CD14-positive monocyte (primary cell): ENCODE results near the gene ETV3L. TPM values are rescaled to one million over a fixed set of nuclear protein-coding genes. Genes with fewer than 3 reads are reported as not detected.

Source experiments
- DNase-seq, 3 donors: peaks; one replicate each; pipeline ENCODE4 v3.0.0-alpha.2; 2011 to 2022
- H2AFZ ChIP-seq: 2 replicates; pipeline ENCODE4 v1.6.0; 2012; ENCODE audit warnings: mild to moderate bottlenecking, low read depth, low read length, inconsistent platforms; ENCODE audit not compliant: insufficient read depth, poor library complexity, severe bottlenecking
- H3K27ac ChIP-seq, 2 donors: 1 replicate in 1 of 2; 2 replicates in 1 of 2; pipeline ENCODE4 v1.5.1; 2012 to 2013; ENCODE audit warnings: low read length in 2 of 2, control low read depth in 1 of 2, inconsistent platforms in 1 of 2, low read depth in 1 of 2, mild to moderate bottlenecking in 1 of 2
- H3K27me3 ChIP-seq, 2 donors: one replicate each; pipeline versions ENCODE4 v1.6.0 to v1.6.1; 2011 to 2013; ENCODE audit warnings: low read length in 2 of 2; ENCODE audit not compliant: control insufficient read depth in 2 of 2, insufficient read depth in 2 of 2
- H3K36me3 ChIP-seq, 2 donors: replicated peaks in 1 of 2; 1 replicate in 1 of 2; 2 replicates in 1 of 2; pipeline versions ENCODE4 v1.5.1 to v1.6.1; 2012 to 2013; ENCODE audit warnings: low read length in 2 of 2, control low read depth in 1 of 2, inconsistent platforms in 1 of 2, mild to moderate bottlenecking in 1 of 2; ENCODE audit not compliant: insufficient read depth in 2 of 2, control insufficient read depth in 1 of 2
- H3K4me1 ChIP-seq, 2 donors: 1 replicate in 1 of 2; 2 replicates in 1 of 2; pipeline versions ENCODE4 v1.5.1 to v1.6.1; 2012 to 2013; ENCODE audit warnings: low read length in 2 of 2, control low read depth in 1 of 2, inconsistent platforms in 1 of 2, mild to moderate bottlenecking in 1 of 2, moderate library complexity in 1 of 2; ENCODE audit not compliant: insufficient read depth in 2 of 2, control insufficient read depth in 1 of 2
- H3K4me2 ChIP-seq: replicated peaks from 2 replicates; pipeline ENCODE3; 2012; ENCODE audit warnings: low read length, moderate library complexity, mild to moderate bottlenecking; ENCODE audit not compliant: poor library complexity, severe bottlenecking; ENCODE audit errors: extremely low read depth
- H3K4me3 ChIP-seq, 3 experiments: fragments of 200-600 bp in 1 of 3; sonication (generic) in 1 of 3; replicated peaks in 1 of 3; 1 replicate in 2 of 3; 2 replicates in 1 of 3; pipeline ENCODE4 v1.5.1; 2011 to 2013; ENCODE audit warnings: low read length in 3 of 3, mild to moderate bottlenecking in 3 of 3, control low read depth in 2 of 3, low read depth in 2 of 3, inconsistent platforms in 1 of 3, moderate library complexity in 1 of 3
- H3K79me2 ChIP-seq: 2 replicates; pipeline ENCODE4 v1.6.0; 2012; ENCODE audit warnings: mild to moderate bottlenecking, control low read depth, inconsistent platforms, low read length, moderate library complexity; ENCODE audit not compliant: insufficient read depth
- H3K9ac ChIP-seq: 2 replicates; pipeline ENCODE4 v1.6.0; 2017; ENCODE audit warnings: low read length, mild to moderate bottlenecking; ENCODE audit not compliant: insufficient read depth, poor library complexity, severe bottlenecking
- H3K9me3 ChIP-seq, 2 donors: replicated peaks in 1 of 2; 1 replicate in 1 of 2; 2 replicates in 1 of 2; pipeline versions ENCODE4 v1.5.1 to v1.6.1; 2012 to 2013; ENCODE audit warnings: low read length in 2 of 2, control low read depth in 1 of 2; ENCODE audit not compliant: control insufficient read depth in 1 of 2, insufficient read depth in 1 of 2
- H4K20me1 ChIP-seq: 2 replicates; pipeline ENCODE4 v1.6.0; 2012; ENCODE audit warnings: mild to moderate bottlenecking, low read length, control low read depth, moderate library complexity; ENCODE audit not compliant: insufficient read depth
- H3K27ac Mint-ChIP-seq, 7 donors: one replicate each; pipeline ENCODE4 v1.8.0; 2020; ENCODE audit warnings: mild to moderate bottlenecking in 7 of 7, mixed read lengths in 7 of 7, moderate library complexity in 6 of 7, inconsistent platforms in 2 of 7
- H3K27me3 Mint-ChIP-seq, 3 donors: one replicate each; pipeline ENCODE4 v1.8.0; 2021 to 2022; ENCODE audit warnings: low read depth in 3 of 3, mild to moderate bottlenecking in 3 of 3, mixed read lengths in 3 of 3, moderate library complexity in 3 of 3, inconsistent platforms in 1 of 3
- H3K36me3 Mint-ChIP-seq, 2 donors: one replicate each; pipeline ENCODE4 v1.8.0; 2020; ENCODE audit warnings: mixed read lengths in 2 of 2, inconsistent platforms in 1 of 2, mild to moderate bottlenecking in 1 of 2
- H3K4me1 Mint-ChIP-seq: one replicate; pipeline ENCODE4 v1.8.0; 2020; ENCODE audit warnings: mild to moderate bottlenecking, mixed read lengths
- H3K4me3 Mint-ChIP-seq, 2 donors: one replicate each; pipeline ENCODE4 v1.8.0; 2020; ENCODE audit warnings: mild to moderate bottlenecking in 2 of 2, mixed read lengths in 2 of 2, moderate library complexity in 1 of 2
- H3K9me3 Mint-ChIP-seq, 7 donors: one replicate each; pipeline ENCODE4 v1.8.0; 2020 to 2022; ENCODE audit warnings: mixed read lengths in 7 of 7, mild to moderate bottlenecking in 6 of 7, moderate library complexity in 6 of 7, inconsistent platforms in 2 of 7
- WGBS: methylation state at CpG from one replicate; pipeline ENCODE4 v1.1.5; 2013; ENCODE audit warnings: missing lambda C conversion rate; ENCODE audit not compliant: insufficient coverage; 5-methylcytosine and 5-hydroxymethylcytosine counted together
- intact Hi-C, 2 donors: fragments of 100-400 bp; cut with micrococcal nuclease; formaldehyde crosslinking; loops; one replicate each; pipeline versions ENCODE4 v1.15.0 to v1.15.1; 2023
- polyA plus RNA-seq, 3 donors: library from polyadenylated mRNA; depleted of rRNA in 1 of 3; unstranded in 2 of 3; stranded (reverse) in 1 of 3; fragments of 300-500 nt in 2 of 3; fragments of >200 nt in 1 of 3; fragmentation: Illumina TruSeq in 2 of 3; gene quantifications; 1 replicate in 2 of 3; 2 replicates in 1 of 3; pipeline ENCODE4 v1.2.3, GENCODE V29; 2012 to 2021
- TF ChIP-seq, protein P1 (sequence below): fragments of 200-600 bp; IDR thresholded peaks from one replicate; pipeline ENCODE4 v1.8.0; 2022; ENCODE audit warnings: antibody characterized with exemption, mild to moderate bottlenecking

The ETV3L gene
- polyA plus RNA-seq, 3 donors: 0.26 to 0.41 TPM; not detected in 1

- intact Hi-C loops: no loop called here
- H3K27ac ChIP-seq: no peak overlapping the region
- no peak overlapping the region for H2AFZ ChIP-seq
- no CpG with 5 or more reads among the region's 2 CpGs for WGBS
- H3K9me3 ChIP-seq: no peaks in the 10 kb centered on the region
- no peaks in the 10 kb centered on the region for H3K27me3 ChIP-seq
- no peak overlapping the region for H3K4me2 ChIP-seq
- TF ChIP-seq, protein P1, sequence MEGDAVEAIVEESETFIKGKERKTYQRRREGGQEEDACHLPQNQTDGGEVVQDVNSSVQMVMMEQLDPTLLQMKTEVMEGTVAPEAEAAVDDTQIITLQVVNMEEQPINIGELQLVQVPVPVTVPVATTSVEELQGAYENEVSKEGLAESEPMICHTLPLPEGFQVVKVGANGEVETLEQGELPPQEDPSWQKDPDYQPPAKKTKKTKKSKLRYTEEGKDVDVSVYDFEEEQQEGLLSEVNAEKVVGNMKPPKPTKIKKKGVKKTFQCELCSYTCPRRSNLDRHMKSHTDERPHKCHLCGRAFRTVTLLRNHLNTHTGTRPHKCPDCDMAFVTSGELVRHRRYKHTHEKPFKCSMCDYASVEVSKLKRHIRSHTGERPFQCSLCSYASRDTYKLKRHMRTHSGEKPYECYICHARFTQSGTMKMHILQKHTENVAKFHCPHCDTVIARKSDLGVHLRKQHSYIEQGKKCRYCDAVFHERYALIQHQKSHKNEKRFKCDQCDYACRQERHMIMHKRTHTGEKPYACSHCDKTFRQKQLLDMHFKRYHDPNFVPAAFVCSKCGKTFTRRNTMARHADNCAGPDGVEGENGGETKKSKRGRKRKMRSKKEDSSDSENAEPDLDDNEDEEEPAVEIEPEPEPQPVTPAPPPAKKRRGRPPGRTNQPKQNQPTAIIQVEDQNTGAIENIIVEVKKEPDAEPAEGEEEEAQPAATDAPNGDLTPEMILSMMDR: no peak
- Mint-ChIP-seq H3K4me3 (no peak overlapping the region), H3K27me3 (no peaks in the 10 kb centered on the region), H3K4me1 (peaks cover 17% of the 10 kb centered on the region), H3K27ac (peak overlapping the region in 1 of 7 donors; percentile 1), H3K36me3 (peaks cover 71 to 79% of the 10 kb centered on the region in 2 donors), H3K9me3 (no peaks in the 10 kb centered on the region)
- H3K4me1 ChIP-seq: peaks cover 15% of the 10 kb centered on the region in 2 donors
- H4K20me1 ChIP-seq: peaks cover 96% of the 10 kb centered on the region
- H3K36me3 ChIP-seq: peaks cover 71 to 79% of the 10 kb centered on the region in 2 donors
- peaks cover 37% of the 10 kb centered on the region for H3K79me2 ChIP-seq
- DNase-seq: no peak
- H3K9ac ChIP-seq: no peak overlapping the region
- H3K4me3 ChIP-seq: no peak overlapping the region
These were observed 33.8 kb upstream of the ETV3L start for GRCh38 chr1:157133426-157133825.

DNA sequence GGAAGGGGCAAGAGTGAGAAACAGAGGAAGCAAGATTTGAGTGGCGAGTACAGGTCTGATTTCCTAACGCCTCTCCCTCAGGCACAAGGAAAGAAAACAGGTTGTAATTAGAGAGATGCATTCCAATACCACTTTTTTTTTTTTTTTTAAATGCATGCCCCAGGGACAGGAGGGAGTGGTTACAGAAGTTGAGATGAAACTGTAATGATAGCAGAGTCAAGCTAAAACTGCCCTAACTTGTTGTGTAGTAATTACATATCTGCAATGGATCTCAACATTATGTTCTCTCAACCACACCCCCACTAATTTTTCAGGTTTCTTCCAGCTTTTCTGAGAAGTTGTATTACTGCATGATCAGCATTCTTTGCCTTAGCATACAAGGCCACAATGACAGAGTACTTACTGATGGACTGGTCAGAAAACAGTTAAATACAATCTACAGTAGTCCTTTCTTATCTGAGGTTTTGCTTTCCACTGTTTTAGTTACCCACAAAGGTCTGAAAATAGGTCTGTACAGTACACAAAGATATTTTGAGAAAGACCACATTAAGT lies 33.1 kb upstream of the ETV3L start:
- H4K20me1 ChIP-seq: peaks cover 100% of the 10 kb centered on the region
- no peak overlapping the region for H3K27ac ChIP-seq
- no peak overlapping the region for H3K4me2 ChIP-seq
- WGBS: no CpG with 5 or more reads among the region's 2 CpGs
- Mint-ChIP-seq H3K9me3 (no peaks in the 10 kb centered on the region), H3K27ac (no peak overlapping the region), H3K36me3 (peaks cover 79 to 86% of the 10 kb centered on the region in 2 donors), H3K4me1 (peaks cover 16% of the 10 kb centered on the region), H3K4me3 (no peak overlapping the region), H3K27me3 (no peaks in the 10 kb centered on the region)
- DNase-seq: no peak
- no peak overlapping the region for H3K4me3 ChIP-seq
- H3K9ac ChIP-seq: no peak overlapping the region
- H2AFZ ChIP-seq: no peak overlapping the region
- TF ChIP-seq, protein P1: no peak
- H3K9me3 ChIP-seq: no peaks in the 10 kb centered on the region
- intact Hi-C loops: no loop called here
- peaks cover 15% of the 10 kb centered on the region in 2 donors for H3K4me1 ChIP-seq
- peaks cover 34% of the 10 kb centered on the region for H3K79me2 ChIP-seq
- no peaks in the 10 kb centered on the region for H3K27me3 ChIP-seq
- H3K36me3 ChIP-seq: peaks cover 78 to 86% of the 10 kb centered on the region in 2 donors
